Measurements from ENCODE around the gene UHRF1.

- TF ChIP-seq POLR2A (IDR thresholded peaks at IDR 0.05; ENCODE audit: low read depth, low read length) (no peak), PAX5 (IDR thresholded peaks at IDR 0.05; ENCODE audit: insufficient read depth, low read length, severe bottlenecking) (no peak), POLR2AphosphoS5 (IDR thresholded peaks at IDR 0.05; ENCODE audit: low read depth, low read length) (no peak)
These were observed 30.3 kb upstream of the UHRF1 start for GRCh38 chr19:4879041-4879440.
